Ecto neural progenitor cell (in vitro differentiated cells): Measurements from ENCODE around the gene PKP4.

Source experiments
- DNase-seq: peaks from one replicate; pipeline ENCODE4 v3.0.0-alpha.2; 2018; ENCODE audit warnings: low spot score

Gene PKP4

GRCh38 chr2:158586491-158586890 lies 129.7 kb downstream of the PKP4 start:
- no peak for DNase-seq

GRCh38 chr2:158589303-158589702 lies 132.6 kb downstream of the PKP4 start:
- no peak for DNase-seq

- no peak for DNase-seq
Measured at GRCh38 chr2:158598862-158599517, 142.2 kb downstream of the PKP4 start.

DNA sequence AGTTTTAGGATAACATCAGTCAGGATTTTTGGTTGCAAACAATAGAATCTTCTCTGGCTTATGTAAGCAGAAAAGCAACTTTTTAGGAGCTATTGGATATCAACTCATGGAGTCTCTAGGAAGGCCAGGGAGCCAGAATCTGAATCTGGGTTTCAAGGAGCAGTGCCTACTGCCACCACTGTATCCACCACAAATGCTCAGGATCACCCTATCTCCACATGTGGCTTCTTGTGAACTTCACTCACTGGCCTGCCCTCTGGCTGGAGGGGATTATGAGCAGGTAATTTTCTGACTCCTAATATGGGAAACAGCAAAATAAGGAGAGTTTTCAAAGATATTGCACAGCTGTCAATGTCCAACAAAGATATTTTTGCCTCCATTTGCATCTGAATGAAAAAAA lies 142.9 kb downstream of the PKP4 start:
- no peak for DNase-seq

DNA sequence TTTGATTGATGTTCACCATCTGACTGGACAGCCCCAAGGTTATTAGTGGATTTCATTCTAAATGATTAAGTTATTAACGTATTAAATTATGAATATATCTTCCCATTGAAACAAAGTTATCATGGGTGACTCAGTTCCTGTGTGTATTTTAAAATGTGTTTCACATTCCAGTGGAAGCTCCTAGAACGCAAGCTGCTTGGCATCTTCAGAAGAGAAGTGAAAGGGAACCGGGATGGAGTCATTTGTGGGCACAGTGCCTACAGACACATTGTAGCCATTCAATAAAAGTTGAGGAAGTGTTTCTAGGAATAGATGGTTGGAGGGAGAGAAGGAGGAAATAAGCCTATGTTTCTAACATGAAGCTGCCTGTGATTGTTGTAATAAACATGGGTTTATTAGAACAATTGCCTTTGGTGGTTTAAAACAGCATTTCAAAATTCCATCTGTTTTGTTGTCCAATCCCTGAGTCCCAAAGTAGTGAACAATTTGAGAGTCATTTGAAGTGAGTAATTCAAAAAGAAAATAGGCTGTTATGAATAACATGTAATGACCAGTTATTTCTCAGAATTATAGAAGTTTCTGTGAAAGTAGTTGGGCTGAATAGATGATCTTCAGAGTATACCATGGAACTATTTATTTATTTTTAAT lies 143.5 kb downstream of the PKP4 start:
- no peak for DNase-seq

- no peak for DNase-seq
Measured at GRCh38 chr2:158602027-158602426, 145.3 kb downstream of the PKP4 start.

DNA sequence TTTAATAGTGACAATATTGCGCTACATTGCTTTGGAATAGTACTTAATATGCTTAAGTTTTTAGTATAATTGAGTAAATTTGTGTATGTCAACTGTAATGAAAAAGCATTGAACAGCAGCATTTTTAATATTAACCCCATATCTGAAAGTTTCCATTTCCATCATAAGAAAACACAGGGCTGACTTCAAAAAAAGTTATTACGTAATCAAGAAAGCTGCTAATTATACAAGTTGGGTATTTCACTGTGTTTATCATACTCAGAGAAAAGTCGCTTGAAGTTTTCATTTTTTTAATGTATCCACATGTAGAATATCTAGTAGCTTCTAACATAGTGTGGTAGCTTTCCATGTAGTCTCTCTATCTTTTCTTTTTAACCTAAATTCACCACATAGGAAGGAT lies 146.5 kb downstream of the PKP4 start:
- no peak for DNase-seq

GRCh38 chr2:158603986-158604385 lies 147.2 kb downstream of the PKP4 start:
- no peak for DNase-seq

DNA sequence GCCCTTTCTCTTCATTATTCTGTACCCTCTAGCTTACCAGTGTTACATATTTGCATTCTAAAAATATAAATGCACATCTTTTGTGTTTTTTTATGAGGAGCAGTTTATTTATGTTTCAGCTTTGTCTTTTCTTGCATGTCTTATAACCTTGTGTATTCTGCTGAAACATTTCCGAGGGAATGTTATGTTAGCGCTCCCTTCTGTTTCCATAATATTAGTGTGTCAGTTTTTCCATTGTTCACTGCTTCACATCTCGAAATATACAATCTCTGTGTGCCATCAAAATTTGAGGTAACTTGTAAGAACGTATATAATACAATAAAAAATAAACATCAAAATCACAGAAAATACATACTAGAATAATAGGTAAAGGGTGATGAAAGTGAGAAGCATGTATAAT lies 153.3 kb downstream of the PKP4 start:
- DNase-seq = no peak

DNA sequence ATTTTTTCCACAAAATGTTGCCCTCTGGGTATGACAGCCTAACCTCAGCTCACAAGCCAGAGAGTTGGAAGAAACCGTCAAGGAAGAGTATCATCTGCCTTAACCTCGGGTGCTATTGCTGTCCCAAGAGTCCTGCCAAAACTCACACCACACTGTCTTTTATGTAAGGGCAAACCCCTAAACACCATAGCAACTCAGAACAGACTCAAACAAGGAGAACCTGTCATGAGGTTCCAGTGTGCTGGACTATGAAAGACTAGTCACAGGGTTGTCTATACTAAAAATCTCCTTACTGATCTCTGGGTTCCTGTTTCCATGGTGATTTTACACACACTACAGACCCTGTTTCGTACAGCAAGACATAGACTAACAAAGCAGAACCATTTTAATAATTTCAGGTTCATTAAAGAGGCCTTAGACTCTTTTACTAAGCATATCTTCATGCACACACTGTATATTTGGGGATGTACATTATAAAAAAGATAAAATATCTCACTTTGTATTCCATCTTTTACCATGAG lies 159.8 kb downstream of the PKP4 start:
- DNase-seq = no peak

DNA sequence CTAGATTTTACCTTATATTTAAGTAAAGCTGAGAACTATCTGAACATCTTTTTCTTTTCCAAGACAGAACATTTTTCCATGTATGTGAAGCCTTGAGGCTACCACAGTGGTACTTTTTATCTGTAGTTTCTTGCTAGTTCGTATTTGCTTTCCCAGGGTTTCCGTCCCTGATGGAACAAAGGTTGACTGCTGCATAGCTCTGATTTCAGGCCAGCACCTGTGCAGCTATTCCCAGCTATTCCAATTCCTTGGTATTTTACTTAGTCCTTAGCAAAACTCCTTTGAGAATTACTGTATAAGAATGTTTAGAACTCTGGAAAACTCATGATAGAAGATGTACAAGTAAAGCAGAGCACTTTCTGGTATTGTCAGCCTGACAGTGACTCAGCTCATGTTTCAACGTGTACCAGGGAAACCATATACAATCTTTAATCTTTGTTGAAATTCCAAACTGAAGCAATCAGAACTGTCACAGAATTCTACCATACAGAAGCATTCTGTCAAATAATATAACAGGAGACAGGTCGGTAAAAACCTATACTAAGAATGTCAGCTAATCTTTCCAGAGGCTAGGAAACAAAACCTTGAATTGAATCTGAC lies 162.2 kb downstream of the PKP4 start:
- DNase-seq = no peak

GRCh38 chr2:158619496-158619895 lies 162.7 kb downstream of the PKP4 start:
- DNase-seq = no peak

DNA sequence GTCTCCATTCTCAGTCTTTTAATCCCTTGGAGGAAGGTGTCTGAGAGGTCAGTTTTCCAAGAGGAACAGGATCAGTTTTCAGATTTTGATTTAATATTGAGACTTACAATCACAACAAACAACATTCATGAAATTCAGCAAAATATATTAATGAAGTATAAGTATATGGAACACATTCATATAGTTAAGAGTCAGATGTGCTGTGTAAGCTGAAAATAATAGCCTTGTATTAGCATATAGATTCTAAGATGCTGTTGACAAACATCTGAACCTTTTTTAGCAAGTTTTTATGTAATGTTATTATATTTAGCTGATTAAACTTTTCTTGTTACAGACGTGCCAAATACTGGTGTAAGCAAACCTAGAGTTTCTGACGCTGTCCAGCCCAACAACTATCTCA lies 163.9 kb downstream of the PKP4 start:
- no peak for DNase-seq

DNA sequence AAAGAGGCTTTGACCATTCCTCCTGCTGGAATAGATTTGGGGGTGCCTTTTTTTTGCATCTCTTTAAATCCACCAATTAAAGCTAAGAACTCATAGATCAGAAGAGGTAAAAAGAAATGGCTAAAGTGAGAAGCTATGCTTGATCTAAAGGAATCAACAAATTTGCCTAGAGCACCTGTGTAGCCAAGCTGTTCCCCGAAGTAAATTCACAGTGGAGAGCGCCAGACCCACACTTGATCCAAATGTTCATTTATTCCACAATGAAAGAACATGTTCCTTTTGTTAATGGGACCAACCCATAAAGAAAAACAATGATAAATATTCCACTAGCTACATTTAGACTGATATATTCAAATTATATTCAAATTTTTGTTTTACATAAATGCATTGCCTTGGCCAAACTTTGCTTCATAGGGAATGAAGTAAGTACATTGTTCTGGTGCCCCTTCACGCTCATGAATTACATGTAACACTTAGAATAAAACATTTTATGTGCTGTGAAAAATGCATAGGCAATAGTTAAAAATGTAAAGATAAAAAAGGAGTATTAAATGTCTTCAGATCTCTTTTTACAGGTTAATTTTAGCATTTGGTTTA lies 167.4 kb downstream of the PKP4 start:
- DNase-seq = no peak

DNA sequence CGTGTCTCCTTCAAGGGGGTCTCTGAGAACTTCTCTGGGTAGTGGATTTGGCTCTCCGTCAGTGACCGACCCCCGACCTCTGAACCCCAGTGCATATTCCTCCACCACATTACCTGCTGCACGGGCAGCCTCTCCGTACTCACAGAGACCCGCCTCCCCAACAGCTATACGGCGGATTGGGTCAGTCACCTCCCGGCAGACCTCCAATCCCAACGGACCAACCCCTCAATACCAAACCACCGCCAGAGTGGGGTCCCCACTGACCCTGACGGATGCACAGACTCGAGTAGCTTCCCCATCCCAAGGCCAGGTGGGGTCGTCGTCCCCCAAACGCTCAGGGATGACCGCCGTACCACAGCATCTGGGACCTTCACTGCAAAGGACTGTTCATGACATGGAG lies 168.2 kb downstream of the PKP4 start:
- DNase-seq = no peak

GRCh38 chr2:158629116-158629515 lies 172.4 kb downstream of the PKP4 start:
- no peak for DNase-seq

GRCh38 chr2:158633261-158633660 lies 176.5 kb downstream of the PKP4 start:
- DNase-seq = no peak

- DNase-seq = no peak
Measured at GRCh38 chr2:158634627-158635026, 177.9 kb downstream of the PKP4 start.

DNA sequence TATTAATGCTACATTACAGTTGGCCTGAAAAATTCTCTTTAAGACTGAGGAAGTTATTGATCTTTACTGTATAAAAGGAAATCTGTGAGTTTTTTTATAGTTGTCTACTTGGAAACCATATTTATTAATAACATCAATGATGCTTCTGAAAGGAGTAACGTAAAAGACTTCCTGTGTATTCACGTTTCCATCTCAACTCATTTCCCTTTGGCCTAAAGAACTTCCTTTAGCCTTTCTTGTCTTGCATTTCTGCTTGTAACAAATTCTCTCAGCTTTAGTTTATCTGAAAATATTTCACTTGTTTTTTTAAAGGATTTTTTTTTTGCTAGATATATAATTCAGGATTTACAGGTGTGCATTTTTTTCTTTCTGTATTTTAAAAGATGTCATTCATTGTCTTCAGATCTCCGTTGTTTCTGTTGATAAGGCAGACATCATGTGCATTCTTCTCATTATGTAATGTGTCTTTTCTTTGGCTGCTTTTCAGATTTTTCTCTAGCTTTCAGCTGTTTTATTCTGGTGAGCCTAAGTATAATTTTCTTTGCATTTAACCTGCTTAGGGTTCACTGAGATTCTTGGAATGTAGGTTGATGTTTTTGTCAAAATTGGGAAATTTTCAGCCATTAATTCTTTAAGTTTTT lies 179.3 kb downstream of the PKP4 start:
- DNase-seq = no peak

DNA sequence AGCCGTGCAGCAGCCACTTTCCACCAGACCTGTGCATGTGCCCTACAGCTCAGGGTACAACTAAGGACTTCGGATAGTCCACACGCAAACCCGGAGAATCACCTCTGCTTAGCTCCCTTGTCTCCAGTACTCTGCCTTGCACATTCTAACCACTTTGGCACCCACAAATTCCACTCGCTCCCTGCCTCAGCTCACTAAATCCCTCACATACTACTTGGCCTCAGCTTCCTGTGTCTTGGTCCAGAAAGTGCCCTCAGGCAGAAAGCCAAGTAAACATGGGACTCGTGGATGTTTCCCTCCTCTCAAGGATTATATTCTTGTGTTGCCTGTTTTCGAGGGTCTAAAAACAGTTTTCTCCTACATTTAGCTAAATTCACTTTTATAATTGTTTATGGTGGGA lies 180.6 kb downstream of the PKP4 start:
- DNase-seq = no peak

DNA sequence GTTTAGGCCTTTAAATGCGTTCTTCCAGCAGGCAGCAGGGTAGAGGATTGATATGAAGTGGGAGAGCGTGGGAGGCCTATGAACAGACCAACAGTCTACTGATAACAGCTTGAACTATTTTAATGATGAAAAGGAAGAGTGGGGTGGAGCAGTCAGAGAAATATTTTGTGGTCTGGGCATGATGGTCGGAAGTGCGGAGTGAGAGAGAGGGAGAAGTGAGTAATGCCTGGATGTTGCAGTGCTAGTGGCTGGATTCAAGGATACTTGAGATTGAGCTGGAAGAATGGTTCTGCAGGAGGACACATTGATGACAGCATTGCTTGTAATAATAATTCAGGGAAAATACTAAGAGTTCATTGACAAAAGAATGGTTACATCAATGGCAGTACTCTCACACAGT lies 187.4 kb downstream of the PKP4 start:
- no peak for DNase-seq

DNA sequence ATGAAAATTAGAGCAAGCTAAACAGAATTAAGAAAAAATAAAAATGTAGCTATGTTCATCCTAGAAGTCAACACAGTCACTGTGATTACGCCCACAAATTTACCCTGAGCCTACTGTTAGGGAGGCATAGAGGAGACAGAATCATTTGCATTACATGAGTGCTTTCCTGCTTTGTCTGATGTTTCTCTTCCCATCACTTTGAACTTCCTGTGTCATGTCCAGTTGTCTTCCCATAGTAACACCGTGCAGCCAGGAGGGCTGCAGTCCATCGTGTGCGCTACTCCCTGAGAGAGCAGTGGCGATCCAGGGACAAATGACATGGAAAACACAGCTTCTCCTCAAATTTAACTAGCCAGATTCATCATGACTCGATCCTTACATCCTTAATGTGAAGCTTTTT lies 188.5 kb downstream of the PKP4 start:
- no peak for DNase-seq
